HG03064 (cell line): Measurements from ENCODE around the gene GAB2.
"Not testable (repeated sequence)": the region's sequence is repeated elsewhere in the genome, so short reads cannot be mapped to it uniquely, and the experiment has no call there.

Experiments used
- ATAC-seq: cut with Tn5 transposase; IDR thresholded peaks from one replicate; pipeline ENCODE4 v1.9.1; 2021; ENCODE audit warnings: low read depth; ENCODE audit not compliant: unreplicated experiment

GAB2 gene, protein sequence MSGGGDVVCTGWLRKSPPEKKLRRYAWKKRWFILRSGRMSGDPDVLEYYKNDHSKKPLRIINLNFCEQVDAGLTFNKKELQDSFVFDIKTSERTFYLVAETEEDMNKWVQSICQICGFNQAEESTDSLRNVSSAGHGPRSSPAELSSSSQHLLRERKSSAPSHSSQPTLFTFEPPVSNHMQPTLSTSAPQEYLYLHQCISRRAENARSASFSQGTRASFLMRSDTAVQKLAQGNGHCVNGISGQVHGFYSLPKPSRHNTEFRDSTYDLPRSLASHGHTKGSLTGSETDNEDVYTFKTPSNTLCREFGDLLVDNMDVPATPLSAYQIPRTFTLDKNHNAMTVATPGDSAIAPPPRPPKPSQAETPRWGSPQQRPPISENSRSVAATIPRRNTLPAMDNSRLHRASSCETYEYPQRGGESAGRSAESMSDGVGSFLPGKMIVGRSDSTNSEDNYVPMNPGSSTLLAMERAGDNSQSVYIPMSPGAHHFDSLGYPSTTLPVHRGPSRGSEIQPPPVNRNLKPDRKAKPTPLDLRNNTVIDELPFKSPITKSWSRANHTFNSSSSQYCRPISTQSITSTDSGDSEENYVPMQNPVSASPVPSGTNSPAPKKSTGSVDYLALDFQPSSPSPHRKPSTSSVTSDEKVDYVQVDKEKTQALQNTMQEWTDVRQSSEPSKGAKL

DNA sequence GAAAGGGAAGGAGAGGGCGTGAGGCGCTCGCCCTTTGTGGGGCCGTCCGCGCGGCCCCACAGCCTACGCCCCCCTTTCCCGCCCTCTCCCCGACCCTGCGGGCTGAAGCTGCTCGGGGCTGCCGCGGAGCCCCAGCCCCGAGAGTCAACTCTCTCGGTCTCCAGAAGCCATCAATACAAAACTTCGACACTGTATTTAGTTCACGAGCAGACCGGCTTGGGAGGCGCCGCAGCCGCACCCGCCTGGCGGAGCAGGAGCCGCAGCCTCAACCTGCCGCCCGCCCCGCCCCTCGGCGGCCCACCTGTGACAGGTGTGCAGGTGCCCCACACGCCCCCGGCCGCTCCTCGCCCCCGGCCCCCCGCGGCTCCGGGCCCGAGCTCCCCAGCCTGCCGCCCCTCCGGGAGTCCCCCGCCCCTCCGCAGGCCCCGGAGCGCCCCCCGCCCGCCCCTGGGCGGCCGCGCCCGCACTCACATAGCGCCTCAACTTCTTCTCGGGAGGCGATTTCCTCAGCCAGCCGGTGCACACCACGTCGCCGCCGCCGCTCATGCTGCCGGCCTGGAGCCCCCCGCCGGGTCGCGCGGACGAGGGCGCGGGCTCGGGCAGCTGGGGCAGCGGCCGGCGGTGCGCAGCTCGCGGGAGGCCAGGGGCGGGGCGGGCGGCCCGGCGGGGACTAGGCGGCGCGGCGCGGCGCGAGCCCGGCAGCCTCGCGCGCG is at the start of gene GAB2:
GAB2 (minus strand) TSS at position 646 of the 713 bp plus-strand sequence; CDS start at position 546, 100 bp downstream.
- peak; percentile 54 for ATAC-seq

- no peak for ATAC-seq
These were observed 49.8 kb upstream of the GAB2 start for GRCh38 chr11:78467370-78467769.

DNA sequence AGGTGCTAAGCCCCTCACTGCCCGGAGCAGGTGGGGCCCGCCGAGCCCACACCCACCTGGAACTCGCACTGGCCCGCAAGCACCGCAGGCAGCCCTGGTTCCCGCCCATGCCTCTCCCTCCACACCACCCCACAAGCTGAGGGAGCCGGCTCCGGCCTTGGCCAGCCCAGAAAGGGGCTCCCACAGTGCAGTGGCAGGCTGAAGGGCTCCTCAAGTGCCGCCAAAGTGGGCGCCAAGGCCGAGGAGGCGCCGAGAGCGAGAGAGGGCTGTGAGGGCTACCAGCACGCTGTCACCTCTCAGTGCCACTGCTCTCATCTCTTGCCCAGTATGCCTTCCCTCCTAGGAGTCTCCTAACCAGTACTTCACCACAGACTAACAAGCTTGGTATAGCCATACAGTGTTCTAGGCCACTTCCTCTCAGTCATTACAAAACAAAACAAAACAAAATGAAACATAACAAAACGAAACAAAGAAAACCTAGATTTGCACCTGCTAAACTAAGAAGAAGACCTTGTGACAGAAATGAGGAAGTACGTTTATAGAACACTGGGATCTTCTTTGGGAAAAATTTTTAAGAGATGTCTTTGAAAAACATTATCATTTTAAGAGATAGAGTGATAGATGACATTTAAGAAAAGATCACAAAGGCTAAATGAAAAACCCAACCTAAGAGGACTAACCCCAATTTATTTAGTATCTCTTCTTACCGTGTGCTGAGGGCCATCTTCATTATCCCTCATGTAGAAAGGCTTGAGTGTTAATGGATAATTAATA is 47.7 kb upstream of the GAB2 start:
- peak; percentile 99 for ATAC-seq

DNA sequence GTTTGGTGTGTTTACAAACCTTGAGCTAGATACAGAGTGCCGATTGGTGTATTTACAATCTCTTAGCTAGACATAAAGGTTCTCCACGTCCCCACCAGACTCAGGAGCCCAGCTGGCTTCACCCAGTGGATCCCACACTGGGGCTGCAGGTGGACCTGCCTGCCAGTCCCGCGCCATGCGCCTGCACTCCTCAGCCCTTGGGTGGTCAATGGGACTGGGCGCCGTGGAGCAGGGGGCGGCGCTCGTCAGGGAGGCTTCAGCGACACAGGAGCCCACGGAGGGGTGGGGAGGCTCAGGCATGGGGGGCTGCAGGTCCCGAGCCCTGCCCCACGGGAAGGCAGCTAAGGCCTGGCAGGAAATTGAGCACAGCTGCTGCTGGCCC is 47.2 kb upstream of the GAB2 start:
- not testable (repeated sequence) for ATAC-seq

GRCh38 chr11:78460471-78460870 is 42.9 kb upstream of the GAB2 start:
- no peak for ATAC-seq

- no peak for ATAC-seq
These were observed 42.1 kb upstream of the GAB2 start for GRCh38 chr11:78459738-78460137.

GRCh38 chr11:78457448-78457847 is 39.8 kb upstream of the GAB2 start:
- ATAC-seq, result no peak

- ATAC-seq, result no peak
These were observed 35.7 kb upstream of the GAB2 start for GRCh38 chr11:78453140-78453935.

GRCh38 chr11:78451371-78452150 is 33.9 kb upstream of the GAB2 start:
- ATAC-seq, result no peak

DNA sequence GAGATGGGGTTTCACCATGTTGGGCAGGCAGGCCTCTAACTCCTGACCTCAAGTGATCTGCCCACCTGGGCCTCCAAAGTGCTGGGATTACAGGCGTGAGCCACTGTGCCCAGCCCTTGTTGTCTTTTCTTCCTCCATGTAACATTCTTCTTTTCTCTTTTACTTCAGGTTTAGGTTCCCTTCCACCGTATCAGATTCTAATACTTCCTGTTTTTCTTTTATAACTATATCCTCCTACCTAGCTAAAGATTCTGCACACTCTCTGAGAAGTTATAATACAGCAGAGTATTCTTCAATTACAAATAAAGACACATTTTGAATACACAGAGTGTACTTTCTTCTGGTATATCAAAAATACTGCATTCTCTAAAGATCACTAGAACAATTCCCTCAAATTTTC is 33.2 kb upstream of the GAB2 start:
- no peak for ATAC-seq

DNA sequence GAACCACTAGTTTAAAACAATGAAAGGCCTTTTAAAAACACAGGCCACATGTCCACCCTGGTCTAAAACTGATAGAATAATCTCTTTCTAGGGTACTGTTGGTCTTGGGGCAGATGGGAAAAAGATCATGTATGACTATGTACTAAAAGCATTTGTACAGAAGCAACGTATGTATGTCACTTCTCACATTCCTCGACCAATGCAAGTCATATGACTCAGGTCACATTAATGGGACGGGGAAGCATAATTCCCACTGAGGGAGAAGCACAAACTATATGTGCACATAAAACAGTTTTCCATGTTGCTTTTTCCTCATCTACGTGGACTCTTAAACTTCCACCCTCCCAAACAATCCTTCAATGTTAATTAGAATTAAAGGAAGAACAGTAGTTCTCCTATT is 32.2 kb upstream of the GAB2 start:
- no peak for ATAC-seq

GRCh38 chr11:78446210-78446609 is 28.6 kb upstream of the GAB2 start:
- ATAC-seq, result no peak

- no peak for ATAC-seq
These were observed 27.1 kb upstream of the GAB2 start for GRCh38 chr11:78444726-78445125.

DNA sequence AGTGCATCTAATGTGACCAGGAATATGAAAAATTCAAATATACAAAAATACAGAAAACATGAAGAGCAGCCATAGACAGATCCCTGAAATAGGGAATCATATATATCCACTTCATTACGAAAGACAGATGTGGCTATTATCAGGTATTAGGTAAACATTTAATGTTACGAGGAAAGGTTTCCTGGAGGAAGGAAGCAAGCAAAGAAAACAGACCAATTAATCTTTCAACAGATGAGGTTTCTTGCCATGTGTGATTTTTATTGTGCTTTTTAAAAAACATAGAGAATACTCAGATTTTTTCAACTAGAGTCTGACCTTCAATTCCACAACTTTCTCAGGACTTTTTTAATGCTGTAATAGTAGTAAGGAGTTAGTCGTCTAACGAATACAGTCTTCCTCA is 24.3 kb upstream of the GAB2 start:
- ATAC-seq, result no peak

- no peak for ATAC-seq
These were observed 20.8 kb upstream of the GAB2 start for GRCh38 chr11:78438298-78438975.

DNA sequence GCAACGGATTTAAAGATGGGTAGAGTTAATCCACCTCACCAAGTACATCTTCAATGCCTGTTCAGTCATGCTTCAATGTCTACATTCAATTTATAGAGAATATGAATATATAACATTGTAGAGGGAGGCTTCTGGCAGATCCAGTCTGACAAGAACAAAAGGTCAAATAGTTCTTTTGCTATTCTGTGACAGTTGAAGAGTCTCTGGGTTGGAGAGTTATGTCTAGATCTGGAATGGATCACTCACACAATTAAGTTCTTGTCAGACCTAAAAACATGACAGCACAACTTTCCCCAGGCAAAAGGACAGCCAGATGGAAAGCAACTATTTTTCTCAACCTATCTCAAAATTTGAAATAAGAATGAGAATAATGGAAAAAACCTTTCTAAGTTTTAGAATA is 15.3 kb upstream of the GAB2 start:
- no peak for ATAC-seq

DNA sequence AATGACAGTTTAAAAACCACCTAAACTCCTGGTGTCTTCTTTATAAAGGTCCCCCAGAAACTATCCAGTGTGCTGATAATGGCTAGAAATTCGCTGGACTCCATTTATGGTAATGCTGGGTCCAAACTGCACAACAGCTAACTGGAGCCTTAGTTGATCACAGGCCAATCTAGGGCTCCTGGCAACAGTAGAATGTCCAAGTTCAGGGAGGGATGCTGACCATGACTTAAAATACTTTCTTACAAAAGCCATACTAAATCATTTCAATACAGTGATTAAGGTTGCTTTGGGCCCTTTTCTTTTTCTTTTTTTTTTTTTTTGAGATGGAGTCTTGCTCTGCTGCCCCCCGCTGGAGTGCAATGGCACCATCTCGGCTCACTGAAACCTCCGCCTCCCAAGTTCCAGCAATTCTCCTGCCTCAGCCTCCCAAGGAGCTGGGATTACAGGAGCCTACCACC is 14.5 kb upstream of the GAB2 start:
- no peak for ATAC-seq

GRCh38 chr11:78429660-78430059 is 12.0 kb upstream of the GAB2 start:
- no peak for ATAC-seq

GRCh38 chr11:78429209-78429608 is 11.6 kb upstream of the GAB2 start:
- ATAC-seq, result no peak
